ENCODE data around the gene KIAA0232. TPM values are rescaled to one million over a fixed set of nuclear protein-coding genes. Genes with fewer than 3 reads are reported as not detected.

The KIAA0232 gene
- total and polyA plus RNA-seq, 11 donors, result 20.0 to 78.4 (median 67.7) TPM

DNA sequence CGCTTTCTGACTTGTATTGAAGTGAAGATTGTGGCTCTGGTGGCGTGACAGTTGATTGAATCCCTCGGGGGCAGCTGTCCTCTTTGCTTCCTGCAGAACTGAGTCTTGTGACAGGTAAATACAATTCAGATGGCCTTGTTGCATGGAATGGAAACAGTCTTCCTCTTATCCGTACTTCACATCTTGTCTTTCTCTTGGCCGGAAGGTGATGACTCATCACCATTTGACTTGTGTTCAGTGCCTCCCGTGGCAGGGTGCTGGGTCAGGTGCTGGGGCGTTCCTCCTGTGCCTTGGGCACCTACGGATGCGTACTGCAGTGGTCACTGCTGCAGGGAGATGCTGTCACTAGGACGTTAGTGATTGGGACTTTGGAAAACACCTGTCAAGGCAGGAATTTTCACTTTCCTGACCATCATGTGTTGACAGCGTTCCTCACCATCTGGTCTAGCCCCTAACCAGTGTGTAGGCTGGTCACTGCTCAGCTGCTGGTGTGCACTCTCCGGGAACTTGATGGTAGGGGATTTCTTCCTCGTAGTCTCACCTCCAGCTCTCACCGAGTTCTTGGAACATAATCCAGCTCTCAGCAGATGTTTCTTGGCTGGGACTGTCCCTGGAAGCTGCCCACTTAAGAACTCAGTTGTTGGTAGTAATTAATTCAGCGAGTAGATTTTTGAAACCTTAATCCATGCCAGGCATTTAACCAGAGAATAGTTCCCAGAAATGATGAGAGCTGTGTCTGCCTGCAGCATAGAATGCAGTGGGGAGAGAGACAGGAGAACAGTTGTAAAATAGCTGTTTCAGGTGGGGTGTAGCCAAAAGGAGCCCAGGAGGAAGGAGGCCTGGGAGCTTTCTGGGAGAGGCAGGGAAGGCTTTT lies 134.3 kb downstream of the KIAA0232 start:
- H3K27ac ChIP-seq, result peak overlapping the region in 7 of 12 donors; percentile 1 to 93 (median 34)
- ATAC-seq (peak in 3 of 4 donors; percentile 16 to 43 (median 30)), DNase-seq (no peak)
- H3K4me1 ChIP-seq, result peaks cover 0 to 92% (median 29%) of the 10 kb centered on the region in 12 donors
- intact Hi-C loops (cut with DNase I), result loop anchor here in 2 of 10 donors (10.0 kb wide), 2 partner anchors 68 to 138 kb away; no protein-coding TSS in a partner anchor
- H3K4me3 ChIP-seq, result peak overlapping the region in 1 of 12 donors; percentile 25
- no peaks in the 10 kb centered on the region for H3K9me3 ChIP-seq
- WGBS, 4 donors, result 68 to 74% (median 71%) methylated on average over 12 to 15 of the region's 15 CpGs
- H3K36me3 ChIP-seq, result no peaks in the 10 kb centered on the region
- H3K27me3 ChIP-seq, result no peaks in the 10 kb centered on the region
- TF ChIP-seq POLR2A (IDR thresholded peaks at IDR 0.05), result no peak
- TF ChIP-seq, protein P1, sequence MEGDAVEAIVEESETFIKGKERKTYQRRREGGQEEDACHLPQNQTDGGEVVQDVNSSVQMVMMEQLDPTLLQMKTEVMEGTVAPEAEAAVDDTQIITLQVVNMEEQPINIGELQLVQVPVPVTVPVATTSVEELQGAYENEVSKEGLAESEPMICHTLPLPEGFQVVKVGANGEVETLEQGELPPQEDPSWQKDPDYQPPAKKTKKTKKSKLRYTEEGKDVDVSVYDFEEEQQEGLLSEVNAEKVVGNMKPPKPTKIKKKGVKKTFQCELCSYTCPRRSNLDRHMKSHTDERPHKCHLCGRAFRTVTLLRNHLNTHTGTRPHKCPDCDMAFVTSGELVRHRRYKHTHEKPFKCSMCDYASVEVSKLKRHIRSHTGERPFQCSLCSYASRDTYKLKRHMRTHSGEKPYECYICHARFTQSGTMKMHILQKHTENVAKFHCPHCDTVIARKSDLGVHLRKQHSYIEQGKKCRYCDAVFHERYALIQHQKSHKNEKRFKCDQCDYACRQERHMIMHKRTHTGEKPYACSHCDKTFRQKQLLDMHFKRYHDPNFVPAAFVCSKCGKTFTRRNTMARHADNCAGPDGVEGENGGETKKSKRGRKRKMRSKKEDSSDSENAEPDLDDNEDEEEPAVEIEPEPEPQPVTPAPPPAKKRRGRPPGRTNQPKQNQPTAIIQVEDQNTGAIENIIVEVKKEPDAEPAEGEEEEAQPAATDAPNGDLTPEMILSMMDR (IDR thresholded peaks at IDR 0.05), result no peak

DNA sequence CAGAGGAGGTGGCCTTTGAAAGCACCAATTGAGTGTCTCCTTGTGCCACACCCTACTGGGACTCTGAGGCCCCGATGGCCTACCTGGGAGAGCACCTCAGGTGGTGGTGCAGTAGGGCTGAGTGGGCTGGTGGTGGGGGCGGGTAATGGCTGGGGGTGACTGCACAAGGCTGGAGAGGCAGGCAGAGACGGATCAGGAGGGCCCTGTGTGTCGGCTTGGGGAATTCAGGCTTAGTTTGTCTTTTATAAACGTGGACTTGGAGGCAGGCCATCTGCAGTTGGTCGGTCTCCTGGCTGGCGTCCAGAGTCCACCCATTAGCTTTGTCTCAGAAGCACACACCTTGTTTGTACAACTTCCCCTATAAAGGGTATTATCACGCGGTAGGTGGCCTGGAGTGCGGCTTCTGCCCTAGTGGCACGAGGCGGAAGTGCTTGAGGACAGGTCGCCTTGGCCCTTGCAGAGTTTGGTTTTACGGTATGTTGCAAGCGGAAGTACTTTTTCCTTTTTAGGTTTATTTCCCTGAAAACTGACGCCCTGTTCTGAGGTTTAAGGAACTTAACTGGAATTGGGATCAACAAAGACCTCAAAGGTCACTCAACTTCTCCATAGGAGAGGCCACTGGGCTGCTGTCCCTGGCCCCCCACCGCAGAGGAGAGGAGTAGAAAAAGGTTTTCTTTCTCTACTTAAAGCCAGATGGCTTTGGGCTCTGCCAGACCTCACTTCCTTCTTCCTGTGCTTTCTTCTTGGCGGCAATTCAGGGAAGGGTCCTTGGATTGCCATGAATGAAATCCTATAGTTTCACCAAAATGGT lies 135.1 kb downstream of the KIAA0232 start:
- peak overlapping the region in 1 of 12 donors; percentile 25 for H3K4me3 ChIP-seq
- intact Hi-C loops (cut with DNase I), result loop anchor here in 2 of 10 donors (10.0 kb wide), 2 partner anchors 67 to 137 kb away; no protein-coding TSS in a partner anchor
- no peaks in the 10 kb centered on the region for H3K27me3 ChIP-seq
- H3K4me1 ChIP-seq, result peaks cover 0 to 83% (median 25%) of the 10 kb centered on the region in 12 donors
- DNase-seq (peak; percentile 46 to 86 (median 73)), ATAC-seq (peak; percentile 54 to 84 (median 76))
- peak overlapping the region in 8 of 12 donors; percentile 1 to 93 (median 28) for H3K27ac ChIP-seq
- TF ChIP-seq, protein P1 (IDR thresholded peaks at IDR 0.05), result peak in 9 of 12 donors; percentile 23 to 55 (median 37)
- TF ChIP-seq POLR2A (IDR thresholded peaks at IDR 0.05), result no peak
- WGBS, 4 donors, result 34 to 48% (median 47%) methylated on average over 15 to 18 of the region's 18 CpGs
- H3K36me3 ChIP-seq, result no peaks in the 10 kb centered on the region
- H3K9me3 ChIP-seq, result no peaks in the 10 kb centered on the region

DNA sequence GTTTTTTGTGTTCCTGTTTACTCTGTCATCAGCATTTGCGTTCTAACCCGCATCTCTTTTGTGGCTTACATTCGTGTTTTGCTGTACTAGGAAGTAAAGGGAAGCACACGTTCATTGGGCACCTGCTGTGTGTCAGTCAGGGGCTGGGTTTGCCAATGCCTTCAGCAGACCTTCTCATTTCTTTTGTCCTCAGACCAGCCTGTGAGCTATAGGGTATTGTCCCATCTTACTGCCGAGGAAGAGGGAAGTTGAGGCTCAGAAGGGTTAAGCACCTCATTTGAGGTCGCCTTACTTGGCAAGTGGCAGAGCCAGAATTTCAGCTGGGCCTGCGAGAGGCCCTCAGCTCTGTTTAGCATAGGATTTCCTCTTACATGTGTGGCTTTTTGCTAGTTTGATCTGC lies 135.8 kb downstream of the KIAA0232 start:
- no peaks in the 10 kb centered on the region for H3K9me3 ChIP-seq
- ATAC-seq, result peak in 1 of 4 donors; percentile 19
- H3K27ac ChIP-seq, result peak overlapping the region in 6 of 12 donors; percentile 5 to 93 (median 20)
- TF ChIP-seq POLR2A (IDR thresholded peaks at IDR 0.05), result no peak
- intact Hi-C loops (cut with DNase I), result loop anchor here in 2 of 10 donors (10.0 kb wide), 2 partner anchors 66 to 136 kb away; no protein-coding TSS in a partner anchor
- H3K4me3 ChIP-seq, result peak overlapping the region in 1 of 12 donors; percentile 25
- peaks cover 0 to 77% (median 24%) of the 10 kb centered on the region in 12 donors for H3K4me1 ChIP-seq
- no peaks in the 10 kb centered on the region for H3K27me3 ChIP-seq
- peaks cover 0 to 3% (median under 1%) of the 10 kb centered on the region in 9 donors for H3K36me3 ChIP-seq
- no peak for DNase-seq
- WGBS, 4 donors, result 50 to 67% (median 52%) methylated on average over 7 of the region's 7 CpGs

DNA sequence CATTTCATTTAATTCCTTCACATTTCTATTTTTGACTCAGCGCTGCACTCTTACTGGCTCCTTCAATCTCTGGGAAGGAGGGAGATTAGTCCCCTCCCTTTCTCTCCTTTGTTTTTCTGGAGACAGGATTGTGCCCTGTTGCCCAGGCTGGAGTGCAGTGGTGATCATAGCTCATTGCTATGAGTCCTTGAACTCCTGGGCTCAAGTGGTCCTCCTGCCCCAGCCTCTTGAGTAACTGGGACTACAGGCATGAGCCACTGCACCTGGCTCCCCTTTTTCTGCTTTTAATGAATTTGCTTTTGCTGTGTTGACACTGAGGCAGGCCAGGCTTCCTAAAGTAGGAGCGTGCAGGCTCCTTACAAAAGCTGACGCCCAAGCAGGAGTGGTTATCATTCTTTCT lies 137.6 kb downstream of the KIAA0232 start:
- peaks cover 0 to 77% (median 23%) of the 10 kb centered on the region in 12 donors for H3K4me1 ChIP-seq
- intact Hi-C loops (cut with DNase I), result no loop called here

More for the DNA sequence above, 137.6 kb downstream of the KIAA0232 start:
- H3K27ac ChIP-seq, result peak overlapping the region in 1 of 12 donors; percentile 93
- ATAC-seq, result no peak
- H3K9me3 ChIP-seq, result no peaks in the 10 kb centered on the region
- TF ChIP-seq, protein P1 (IDR thresholded peaks at IDR 0.05), result no peak
- no peak for TF ChIP-seq POLR2A (IDR thresholded peaks at IDR 0.05)
- no peak for DNase-seq
- peaks cover 0 to 17% (median 12%) of the 10 kb centered on the region in 9 donors for H3K36me3 ChIP-seq
- H3K27me3 ChIP-seq, result no peaks in the 10 kb centered on the region
- no peak overlapping the region for H3K4me3 ChIP-seq
- WGBS, 4 donors, result 59 to 65% (median 65%) methylated on average over 3 of the region's 3 CpGs
